Activated T-cell treated with anti-CD3 and anti-CD28 coated beads, Interleukin-2, amount 50 U/mL, for 72 hours (primary cell): ENCODE data around the gene ZDHHC14. TPM values are rescaled to one million over a fixed set of nuclear protein-coding genes. Genes with fewer than 3 reads are reported as not detected.
A peak's percentile ranks its signal among the peaks of the same experiment; 100 is the strongest.

ENCODE experiments used
- ATAC-seq, 2 donors: fragments of 150-1000 bp; cut with Tn5 transposase; replicated peaks in 1 of 2; 2 replicates each; pipeline ENCODE4 v1.10.0; 2021; ENCODE audit warnings: moderate library complexity in 2 of 2, mild to moderate bottlenecking in 1 of 2
- DNase-seq, 2 donors: peaks; one replicate each; pipeline ENCODE4 v3.0.0; 2021 to 2022; ENCODE audit warnings: mixed read lengths in 1 of 2
- H3K27ac Mint-ChIP-seq: one replicate; pipeline ENCODE4 v1.8.0; 2022; ENCODE audit warnings: mild to moderate bottlenecking, moderate library complexity, mixed read lengths
- H3K27me3 Mint-ChIP-seq: one replicate; pipeline ENCODE4 v1.8.0; 2022; ENCODE audit warnings: low read depth, mixed read lengths
- H3K36me3 Mint-ChIP-seq, 2 donors: one replicate each; pipeline ENCODE4 v1.8.0; 2022; ENCODE audit warnings: mixed read lengths in 2 of 2, mild to moderate bottlenecking in 1 of 2; ENCODE audit not compliant: insufficient read depth in 2 of 2
- H3K4me1 Mint-ChIP-seq: one replicate; pipeline ENCODE4 v1.8.0; 2022; ENCODE audit warnings: low read depth, mixed read lengths
- H3K4me3 Mint-ChIP-seq, 2 donors: one replicate each; pipeline ENCODE4 v1.8.0; 2022; ENCODE audit warnings: mild to moderate bottlenecking in 2 of 2, mixed read lengths in 2 of 2, moderate library complexity in 2 of 2
- H3K9me3 Mint-ChIP-seq, 2 donors: one replicate each; pipeline ENCODE4 v1.8.0; 2022; ENCODE audit warnings: mixed read lengths in 2 of 2
- total RNA-seq, 2 donors: library from RNA; stranded (reverse); gene quantifications; one replicate each; pipeline ENCODE4 v1.2.3, GENCODE V29; 2022

Gene ZDHHC14
- total RNA-seq, 2 donors from 2014 or later: 10.3 to 15.4 TPM

DNA sequence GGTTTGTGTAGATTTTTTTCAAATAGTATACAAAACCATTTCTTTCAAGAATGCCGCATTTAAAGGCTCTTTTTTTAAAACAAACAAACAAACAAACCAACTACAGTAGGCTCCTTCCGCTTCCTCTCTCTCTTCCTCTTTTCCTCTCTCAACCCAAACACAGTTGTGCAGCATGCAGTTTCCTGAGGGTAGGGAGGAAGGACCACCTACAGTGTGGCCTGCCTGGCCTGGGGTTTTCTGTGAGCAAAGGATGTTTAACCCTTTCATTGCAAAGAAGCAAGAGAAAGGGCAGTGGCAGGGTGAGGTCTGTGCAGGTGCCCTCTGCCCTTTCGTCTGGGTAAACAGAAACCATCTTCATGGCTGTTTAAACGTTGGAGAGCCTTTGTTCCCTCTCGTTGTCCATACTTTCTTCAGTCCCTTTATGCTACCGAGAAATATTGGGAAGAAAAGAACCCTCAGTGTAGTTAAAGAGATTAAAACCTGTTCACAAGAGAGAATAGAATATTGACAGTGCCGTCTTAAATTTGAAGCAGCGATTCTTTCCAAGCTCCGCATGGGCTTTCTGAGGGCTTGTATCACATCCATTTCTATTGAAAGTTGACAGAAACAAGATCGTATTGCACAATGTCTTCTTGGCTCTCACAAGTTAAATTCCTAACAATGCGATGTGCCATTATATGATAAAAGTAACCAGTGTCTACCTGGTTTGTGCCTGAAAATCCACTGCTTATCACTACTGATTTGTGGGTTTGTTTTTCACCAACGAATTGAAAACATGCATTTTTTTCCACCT, 226.5 kb downstream of the ZDHHC14 start:
- DNase-seq (no peak), ATAC-seq (no peak)
- Mint-ChIP-seq H3K4me1 (peaks cover 2% of the 10 kb centered on the region), H3K27me3 (no peaks in the 10 kb centered on the region), H3K9me3 (no peaks in the 10 kb centered on the region), H3K27ac (no peak overlapping the region), H3K4me3 (no peak overlapping the region), H3K36me3 (no peaks in the 10 kb centered on the region)

DNA sequence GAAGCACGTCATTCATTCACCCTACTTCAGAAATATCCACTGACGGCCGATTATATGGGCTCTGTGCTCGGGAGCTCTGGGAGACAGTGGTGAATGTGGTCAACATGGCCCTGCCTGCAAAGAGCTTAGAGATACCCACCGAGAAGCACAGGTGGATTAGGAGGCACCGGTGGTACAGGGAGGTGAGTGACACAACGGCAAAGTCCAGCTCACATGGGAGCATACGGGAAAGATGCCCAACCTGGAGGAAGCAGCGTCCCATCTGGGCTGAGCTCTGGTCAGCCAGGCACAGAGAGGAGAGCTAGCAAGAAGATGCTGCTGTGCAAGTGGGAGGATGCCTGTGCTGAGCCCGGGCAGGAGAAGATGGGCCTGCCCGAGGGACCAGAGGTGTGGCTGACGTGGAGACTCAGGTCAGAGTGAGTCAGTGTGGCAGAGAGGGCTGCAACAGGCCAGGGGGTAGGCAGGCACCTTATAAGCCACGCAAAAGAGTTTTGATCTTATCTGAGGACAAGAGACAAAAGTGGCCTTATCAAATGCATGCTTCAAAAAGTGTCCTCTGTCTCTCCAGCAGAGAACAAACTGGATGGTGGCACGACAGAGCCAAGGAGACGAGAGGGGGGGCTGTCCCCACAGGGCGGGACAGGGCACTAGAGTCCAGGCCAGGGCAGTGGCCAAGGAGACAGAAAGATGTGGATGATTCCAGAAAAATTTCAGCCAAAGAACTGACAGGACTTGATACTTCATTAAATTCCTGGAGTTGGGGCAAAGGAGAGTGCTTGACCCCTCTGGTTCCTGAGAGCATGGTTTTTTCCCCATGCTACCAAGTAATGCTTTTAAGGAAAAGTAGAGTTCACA, 227.5 kb downstream of the ZDHHC14 start:
- no peaks in the 10 kb centered on the region for H3K36me3 Mint-ChIP-seq
- H3K4me1 Mint-ChIP-seq: peaks cover 11% of the 10 kb centered on the region
- DNase-seq (no peak), ATAC-seq (no peak)
- H3K27ac Mint-ChIP-seq: no peak overlapping the region
- H3K27me3 Mint-ChIP-seq: no peaks in the 10 kb centered on the region
- no peak overlapping the region for H3K4me3 Mint-ChIP-seq
- H3K9me3 Mint-ChIP-seq: no peaks in the 10 kb centered on the region

DNA sequence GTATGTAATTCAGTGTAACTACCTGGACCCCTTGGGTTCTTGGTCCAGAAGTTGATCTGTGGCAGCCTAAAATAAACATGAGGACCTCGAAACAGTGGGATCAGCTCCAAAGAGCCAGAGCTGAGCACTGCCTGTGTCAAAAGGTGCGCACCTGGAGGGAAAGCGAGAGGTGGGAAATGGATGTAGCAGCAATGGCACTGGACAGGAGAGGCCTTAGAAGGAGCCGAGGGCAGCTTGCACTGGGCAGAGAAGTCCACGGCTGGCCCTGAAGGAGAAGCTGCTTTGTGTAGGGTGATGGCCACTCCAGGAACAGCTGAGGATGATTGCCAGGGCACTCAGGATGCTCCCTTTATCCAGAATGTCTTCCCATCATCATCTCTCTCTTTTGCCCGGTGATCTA, 228.1 kb downstream of the ZDHHC14 start:
- no peaks in the 10 kb centered on the region for H3K9me3 Mint-ChIP-seq
- H3K4me1 Mint-ChIP-seq: peaks cover 15% of the 10 kb centered on the region
- DNase-seq (no peak), ATAC-seq (no peak)
- H3K36me3 Mint-ChIP-seq: no peaks in the 10 kb centered on the region
- H3K4me3 Mint-ChIP-seq: no peak overlapping the region
- no peaks in the 10 kb centered on the region for H3K27me3 Mint-ChIP-seq
- H3K27ac Mint-ChIP-seq: no peak overlapping the region

DNA sequence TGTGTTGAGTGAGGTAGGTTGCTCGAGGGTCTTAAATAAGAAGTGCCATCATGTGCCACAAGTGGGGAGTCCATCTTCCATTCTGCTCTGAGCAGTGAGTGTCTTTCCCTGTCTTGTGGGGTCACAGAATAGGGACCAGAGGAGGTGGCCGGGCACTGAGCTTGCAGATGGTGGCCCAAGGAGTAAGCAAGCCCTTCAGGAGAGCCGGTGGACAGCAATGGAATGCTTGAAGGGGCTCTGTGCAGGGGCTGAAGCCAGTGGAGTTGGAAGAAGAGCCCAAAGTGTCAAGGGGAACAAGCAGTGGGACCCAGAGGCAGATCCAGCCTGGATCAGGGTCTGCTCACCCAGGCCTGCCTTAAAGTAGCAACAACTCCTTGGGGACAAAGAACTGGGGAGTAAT, 228.6 kb downstream of the ZDHHC14 start:
- peaks cover 16% of the 10 kb centered on the region for H3K4me1 Mint-ChIP-seq
- H3K27ac Mint-ChIP-seq: no peak overlapping the region
- H3K4me3 Mint-ChIP-seq: no peak overlapping the region
- H3K36me3 Mint-ChIP-seq: no peaks in the 10 kb centered on the region
- DNase-seq (no peak), ATAC-seq (no peak)
- H3K9me3 Mint-ChIP-seq: no peaks in the 10 kb centered on the region
- no peaks in the 10 kb centered on the region for H3K27me3 Mint-ChIP-seq

DNA sequence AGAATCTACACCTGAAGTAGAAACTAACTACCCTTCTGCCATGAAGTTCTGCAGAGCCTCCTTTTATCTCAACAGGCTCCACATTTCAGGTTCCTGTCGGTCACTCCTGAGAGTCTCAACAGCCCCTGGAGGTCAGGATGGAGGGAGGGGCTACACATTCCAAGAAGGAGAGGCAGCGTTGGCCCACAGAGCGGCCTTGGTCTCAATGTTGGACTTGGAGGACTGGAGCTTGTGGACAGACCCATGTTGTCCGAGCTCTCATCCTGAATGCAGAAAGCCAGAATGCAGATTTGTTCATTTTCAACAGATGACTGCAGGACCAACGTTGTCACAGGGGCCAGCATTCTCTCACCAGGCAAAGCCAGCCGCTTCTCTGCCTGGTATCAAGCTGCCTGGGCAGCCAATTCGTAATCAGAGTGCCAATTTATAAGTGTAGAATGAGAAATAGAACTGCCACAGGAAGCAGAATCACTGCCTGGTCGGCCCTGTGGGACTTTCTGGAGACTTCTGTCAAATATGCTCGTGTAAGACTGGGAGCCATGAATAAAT, 229.5 kb downstream of the ZDHHC14 start:
- ATAC-seq (no peak), DNase-seq (no peak)
- Mint-ChIP-seq H3K4me1 (peaks cover 16% of the 10 kb centered on the region), H3K36me3 (no peaks in the 10 kb centered on the region), H3K27me3 (no peaks in the 10 kb centered on the region), H3K27ac (no peak overlapping the region), H3K9me3 (no peaks in the 10 kb centered on the region), H3K4me3 (no peak overlapping the region)

DNA sequence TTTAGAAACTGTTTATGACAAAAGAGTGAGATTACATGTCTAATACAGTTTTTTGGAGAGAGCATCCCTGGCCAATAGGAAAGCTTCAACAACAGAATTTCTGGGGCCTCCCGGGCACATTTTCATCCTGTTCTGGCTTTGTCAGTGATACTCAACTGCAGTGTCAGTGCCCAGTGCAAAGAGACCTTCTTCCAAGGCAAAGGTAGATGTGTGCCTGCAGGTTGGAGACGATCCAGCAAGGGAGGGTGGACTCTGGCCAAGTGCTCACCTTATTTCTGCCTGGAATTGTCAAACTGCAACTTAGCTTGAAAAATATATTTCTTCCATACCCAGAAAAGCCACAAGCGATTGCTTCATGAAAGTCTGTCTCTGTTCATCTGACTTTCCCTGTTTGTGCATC, 230.4 kb downstream of the ZDHHC14 start:
- peaks cover 16% of the 10 kb centered on the region for H3K4me1 Mint-ChIP-seq
- ATAC-seq (no peak), DNase-seq (no peak)
- no peaks in the 10 kb centered on the region for H3K9me3 Mint-ChIP-seq
- H3K27ac Mint-ChIP-seq: no peak overlapping the region
- H3K27me3 Mint-ChIP-seq: no peaks in the 10 kb centered on the region
- no peak overlapping the region for H3K4me3 Mint-ChIP-seq
- no peaks in the 10 kb centered on the region for H3K36me3 Mint-ChIP-seq

DNA sequence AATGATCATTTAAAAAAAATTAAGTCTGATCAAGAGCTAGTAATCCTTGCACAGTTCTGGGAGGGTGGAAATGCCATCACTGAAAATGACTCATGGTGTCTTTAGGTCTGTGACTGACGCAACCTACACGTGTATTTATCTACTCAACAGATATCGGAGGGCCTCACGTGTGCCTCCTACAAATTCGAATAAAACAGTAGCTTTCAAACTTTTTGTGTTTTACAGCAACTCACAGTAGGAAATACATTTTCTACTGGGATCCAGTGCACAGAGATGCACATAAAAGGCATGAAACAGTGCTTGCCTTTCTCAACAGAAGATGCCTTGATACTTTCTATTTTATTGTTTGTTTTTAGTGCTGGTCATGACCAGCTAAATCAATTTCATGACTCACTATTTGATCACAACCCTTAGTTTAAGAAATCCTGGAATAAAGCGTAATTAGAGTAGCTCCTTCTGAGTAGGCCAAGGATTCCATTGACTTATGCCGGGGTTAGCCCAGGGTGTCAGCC, 232.1 kb downstream of the ZDHHC14 start:
- Mint-ChIP-seq H3K4me3 (no peak overlapping the region), H3K27me3 (no peaks in the 10 kb centered on the region), H3K4me1 (peaks cover 16% of the 10 kb centered on the region), H3K36me3 (no peaks in the 10 kb centered on the region), H3K9me3 (no peaks in the 10 kb centered on the region), H3K27ac (no peak overlapping the region)
- DNase-seq (no peak), ATAC-seq (peak; percentile 40 to 60)

DNA sequence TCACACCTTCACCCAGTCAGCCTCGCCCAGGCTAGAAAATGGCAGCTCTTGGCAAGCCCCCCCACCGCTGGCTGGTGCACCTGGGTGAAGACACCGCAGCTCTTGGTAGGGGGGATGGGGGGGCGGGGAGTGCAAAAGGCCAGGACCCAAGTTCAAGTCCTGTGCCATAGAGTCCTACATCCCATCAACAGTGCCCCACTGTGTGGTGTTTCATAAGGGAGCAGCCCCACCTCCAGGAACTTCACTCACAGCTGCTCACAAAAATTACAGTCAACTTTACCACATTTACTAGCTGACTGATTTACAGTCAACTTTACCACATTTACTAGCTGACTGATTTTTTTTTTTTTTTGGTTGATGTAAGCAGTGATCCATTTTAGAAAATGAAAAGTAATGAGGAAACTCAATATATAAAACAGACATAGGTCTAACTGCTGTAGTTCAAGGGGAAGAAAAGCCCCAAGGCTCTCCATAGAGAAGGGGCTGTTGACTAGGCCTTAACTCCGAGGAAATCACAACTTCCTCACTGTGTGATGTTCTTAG, 233.1 kb downstream of the ZDHHC14 start:
- ATAC-seq: peak; percentile 67 to 90
- peaks cover 16% of the 10 kb centered on the region for H3K4me1 Mint-ChIP-seq
- H3K27me3 Mint-ChIP-seq: no peaks in the 10 kb centered on the region
- no peak for DNase-seq
- H3K9me3 Mint-ChIP-seq: no peaks in the 10 kb centered on the region
- H3K27ac Mint-ChIP-seq: no peak overlapping the region
- no peak overlapping the region for H3K4me3 Mint-ChIP-seq
- H3K36me3 Mint-ChIP-seq: no peaks in the 10 kb centered on the region

DNA sequence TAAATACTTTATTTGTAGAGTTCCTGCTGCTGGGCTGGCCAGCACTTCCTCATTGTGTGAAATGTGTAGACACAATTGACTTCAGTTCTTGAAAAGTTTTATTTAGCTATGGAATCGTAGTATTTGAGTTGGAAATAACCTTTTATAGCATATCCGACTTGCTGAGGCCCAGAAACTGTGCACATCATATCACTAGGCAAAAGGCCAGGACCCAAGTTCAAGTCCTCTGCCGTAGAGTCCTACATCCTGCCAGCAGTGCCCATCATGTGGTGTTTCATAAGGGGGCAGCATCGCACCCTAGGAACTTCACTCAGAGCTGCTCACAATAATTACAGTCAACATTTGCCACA, 234.4 kb downstream of the ZDHHC14 start:
- Mint-ChIP-seq H3K27me3 (no peaks in the 10 kb centered on the region), H3K4me3 (no peak overlapping the region), H3K4me1 (peaks cover 16% of the 10 kb centered on the region), H3K9me3 (no peaks in the 10 kb centered on the region), H3K36me3 (no peaks in the 10 kb centered on the region), H3K27ac (no peak overlapping the region)
- DNase-seq (no peak), ATAC-seq (no peak)

DNA sequence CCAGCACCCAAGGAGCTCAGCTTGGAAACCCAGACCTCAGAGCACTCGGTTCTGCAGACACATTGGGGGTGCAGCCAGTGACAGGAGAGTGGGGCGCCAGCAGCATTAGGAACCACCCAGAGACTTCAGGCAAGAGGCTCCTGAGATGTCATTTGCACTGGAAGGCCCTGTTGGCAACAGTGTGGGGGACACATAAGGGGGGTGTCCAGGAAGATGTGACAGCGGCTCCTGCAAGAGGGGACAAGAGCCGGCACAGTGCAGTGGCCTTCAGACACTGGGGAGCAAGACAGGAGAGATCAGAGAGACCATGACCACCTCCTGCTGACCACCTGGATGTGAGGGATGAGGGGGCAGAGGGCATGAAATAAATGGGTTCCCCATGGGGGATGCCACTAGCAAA, 235.0 kb downstream of the ZDHHC14 start:
- peaks cover 16% of the 10 kb centered on the region for H3K4me1 Mint-ChIP-seq
- DNase-seq (no peak), ATAC-seq (no peak)
- H3K27ac Mint-ChIP-seq: no peak overlapping the region
- no peak overlapping the region for H3K4me3 Mint-ChIP-seq
- no peaks in the 10 kb centered on the region for H3K36me3 Mint-ChIP-seq
- no peaks in the 10 kb centered on the region for H3K9me3 Mint-ChIP-seq
- no peaks in the 10 kb centered on the region for H3K27me3 Mint-ChIP-seq

DNA sequence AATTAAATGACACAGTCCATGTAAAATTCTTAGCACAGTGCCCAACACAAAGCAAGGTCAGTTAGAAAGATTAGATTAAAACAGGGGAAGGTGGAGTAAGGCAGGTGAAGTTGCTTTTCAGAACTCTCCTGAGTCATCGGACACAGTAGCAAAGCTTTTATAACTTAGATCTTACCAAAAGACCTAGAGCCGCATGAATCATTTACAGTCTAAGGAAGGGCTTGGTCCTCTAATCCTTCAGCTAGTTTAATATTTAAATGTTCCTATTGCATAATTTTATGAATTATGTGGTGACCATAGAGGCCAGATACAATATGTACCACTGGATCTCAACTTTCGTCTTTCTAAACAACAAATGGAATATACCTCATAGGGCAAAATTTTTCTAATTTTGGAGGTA, 240.0 kb downstream of the ZDHHC14 start:
- DNase-seq: no peak
- peaks cover 6 to 7% of the 10 kb centered on the region in 2 donors for H3K9me3 Mint-ChIP-seq
- no peaks in the 10 kb centered on the region for H3K27me3 Mint-ChIP-seq
- H3K4me3 Mint-ChIP-seq: no peak overlapping the region
- no peaks in the 10 kb centered on the region for H3K4me1 Mint-ChIP-seq
- peaks cover 2 to 4% of the 10 kb centered on the region in 2 donors for H3K36me3 Mint-ChIP-seq
- no peak overlapping the region for H3K27ac Mint-ChIP-seq
- no peak for ATAC-seq

DNA sequence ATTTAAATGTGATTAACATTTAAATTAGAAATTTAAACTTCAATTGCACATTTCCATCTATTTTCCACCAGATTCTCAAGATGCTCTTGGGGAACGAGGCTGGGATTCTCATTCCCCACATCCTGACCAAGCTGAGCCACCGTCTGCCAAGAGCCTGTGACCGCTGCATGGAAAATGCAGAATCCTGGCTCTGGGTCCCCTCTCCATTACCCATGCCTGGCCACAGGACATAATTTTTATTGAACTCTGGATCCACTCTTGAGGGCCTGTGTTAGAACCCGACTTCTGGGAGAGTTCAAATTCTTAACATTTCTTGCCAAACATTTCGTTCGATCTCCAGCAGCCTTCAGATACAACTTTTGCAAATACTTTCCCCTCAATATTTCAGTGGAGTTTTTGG, 240.4 kb downstream of the ZDHHC14 start:
- Mint-ChIP-seq H3K4me1 (no peaks in the 10 kb centered on the region), H3K9me3 (peaks cover 6 to 7% of the 10 kb centered on the region in 2 donors), H3K4me3 (no peak overlapping the region), H3K27ac (no peak overlapping the region), H3K27me3 (no peaks in the 10 kb centered on the region), H3K36me3 (peaks cover 2 to 4% of the 10 kb centered on the region in 2 donors)
- no peak for ATAC-seq
- no peak for DNase-seq

DNA sequence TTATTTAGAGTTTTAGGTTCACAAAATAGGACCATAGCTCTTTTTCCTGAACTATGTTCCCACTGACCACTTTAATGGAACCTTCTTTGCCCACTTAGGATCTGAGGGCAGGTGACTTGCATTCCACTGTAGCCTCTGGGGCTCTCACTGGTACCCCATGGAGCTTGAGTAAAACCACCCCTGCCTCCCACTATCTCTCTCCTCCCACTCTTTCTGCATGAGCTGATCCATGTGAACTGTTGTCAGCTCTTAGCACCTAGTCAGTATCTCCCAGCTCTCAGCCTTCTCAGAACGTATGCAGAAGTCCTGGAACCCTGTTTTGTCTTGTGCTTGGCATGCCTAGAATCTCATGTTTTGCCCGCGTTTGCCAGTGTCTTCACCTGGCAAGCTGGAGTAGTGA, 241.4 kb downstream of the ZDHHC14 start:
- DNase-seq (no peak), ATAC-seq (no peak)
- Mint-ChIP-seq H3K9me3 (peaks cover 6 to 7% of the 10 kb centered on the region in 2 donors), H3K27me3 (no peaks in the 10 kb centered on the region), H3K4me1 (no peaks in the 10 kb centered on the region), H3K36me3 (peaks cover 2 to 4% of the 10 kb centered on the region in 2 donors), H3K27ac (no peak overlapping the region), H3K4me3 (no peak overlapping the region)
